K562 (cell line): ENCODE data around the gene SLC26A3. TPM values are rescaled to one million over a fixed set of nuclear protein-coding genes. Genes with fewer than 3 reads are reported as not detected.

ENCODE experiments used
- ATAC-seq: fragments of 200-7000 bp; cut with Tn5 transposase; 3 replicates; pipeline ENCODE4 v1.9.1; 2020; ENCODE audit warnings: moderate library complexity
- BruUV-seq: library from RNA; stranded (reverse); fragments of 400-500 nt; replicated peaks from 2 replicates; lab custom pipeline; 2021; lab: Mats Ljungman, UMichigan
- CTCF ChIA-PET: fragments of 300-600 bp; formaldehyde crosslinking; extraction: SDS; loops from one replicate; lab custom pipeline; 2021; ENCODE audit warnings: low intra/inter-chr PET ratio; lab: Yijun Ruan, JAX
- POLR2A ChIA-PET: fragments of 300-600, 350-650 bp; sonication (Branson Sonifier 250); formaldehyde crosslinking; extraction: SDS; loops from one replicate; lab custom pipeline; 2021; ENCODE audit warnings: antibody characterized with exemption, inconsistent platforms; lab: Yijun Ruan, JAX
- DNase-seq, 4 experiments: peaks; one replicate each; pipeline versions ENCODE4 v3.0.0 to v3.0.0-alpha.2; 2011 to 2018; ENCODE audit warnings: low spot score in 3 of 4, mixed read lengths in 3 of 4; ENCODE audit errors: extremely low read depth in 1 of 4
- FAIRE-seq: peaks from 2 replicates; lab custom pipeline; 2011; peaks lifted over from hg19 to GRCh38; lab: Jason Lieb, UNC
- H2AFZ ChIP-seq: 2 replicates; pipeline ENCODE4 v1.6.0; 2011; ENCODE audit warnings: low read depth, low read length, control low read depth, inconsistent platforms
- H3K27ac ChIP-seq: fragments of 200-600 bp; 3 replicates; pipeline ENCODE4 v1.8.0; 2011; ENCODE audit warnings: low read depth, mild to moderate bottlenecking, control low read depth, inconsistent platforms, low read length, moderate library complexity, mixed read lengths; ENCODE audit errors: extremely low read depth
- H3K27me3 ChIP-seq, 2 experiments: fragments of 300-600 bp in 1 of 2; 2 replicates in 1 of 2; 3 replicates in 1 of 2; pipeline versions ENCODE4 v1.6.0 to v1.8.0; 2011; ENCODE audit warnings: inconsistent platforms in 2 of 2, low read length in 2 of 2, mild to moderate bottlenecking in 1 of 2, mixed read lengths in 1 of 2, moderate library complexity in 1 of 2; ENCODE audit not compliant: control insufficient read depth in 2 of 2, insufficient read depth in 2 of 2
- H3K36me3 ChIP-seq: fragments of 300-600 bp; 3 replicates; pipeline ENCODE4 v1.8.0; 2011; ENCODE audit warnings: mild to moderate bottlenecking, low read length, inconsistent platforms; ENCODE audit not compliant: control insufficient read depth, insufficient read depth
- H3K4me1 ChIP-seq, 2 experiments: fragments of 200-600 bp in 1 of 2; replicated peaks in 1 of 2; 2 replicates in 1 of 2; 3 replicates in 1 of 2; pipeline versions ENCODE4 v1.5.1 to v1.8.0; 2011; ENCODE audit warnings: inconsistent platforms in 2 of 2, low read length in 2 of 2, mild to moderate bottlenecking in 1 of 2, mixed read lengths in 1 of 2, moderate library complexity in 1 of 2; ENCODE audit not compliant: control insufficient read depth in 2 of 2, insufficient read depth in 2 of 2
- H3K4me2 ChIP-seq: 2 replicates; pipeline ENCODE4 v1.6.1; 2011; ENCODE audit warnings: low read length, control low read depth, inconsistent platforms, mixed read lengths; ENCODE audit not compliant: insufficient read depth
- H3K4me3 ChIP-seq: fragments of 200-600 bp; sonication (generic), shearing (Covaris generic); 2 replicates; pipeline ENCODE4 v1.5.1; 2016; ENCODE audit warnings: control low read depth, inconsistent platforms
- H3K79me2 ChIP-seq: fragments of 200-600 bp; 3 replicates; pipeline ENCODE4 v1.8.0; 2011; ENCODE audit warnings: low read length, inconsistent platforms; ENCODE audit not compliant: control insufficient read depth, insufficient read depth
- H3K9ac ChIP-seq, 2 experiments: 2 replicates each; pipeline versions ENCODE4 v1.6.0 to v1.6.1; 2011; ENCODE audit warnings: low read depth in 2 of 2, low read length in 2 of 2, control low read depth in 1 of 2, inconsistent platforms in 1 of 2, mild to moderate bottlenecking in 1 of 2, mixed read lengths in 1 of 2; ENCODE audit not compliant: insufficient read depth in 1 of 2
- H3K9me1 ChIP-seq: one replicate; pipeline ENCODE4 v1.6.0; 2011; ENCODE audit warnings: inconsistent platforms, mild to moderate bottlenecking, low read length, moderate library complexity; ENCODE audit not compliant: control insufficient read depth, insufficient read depth
- H3K9me3 ChIP-seq: replicated peaks from 2 replicates; pipeline ENCODE4 v1.5.1; 2011; ENCODE audit warnings: low read depth, low read length, inconsistent platforms; ENCODE audit not compliant: control insufficient read depth, insufficient read depth
- H4K20me1 ChIP-seq: replicated peaks from 2 replicates; pipeline ENCODE4 v1.6.1; 2011; ENCODE audit warnings: low read length, inconsistent platforms, mixed read lengths; ENCODE audit not compliant: control insufficient read depth, insufficient read depth
- CBX8 ChIP-seq: fragments of 200-600 bp; sonication (generic); IDR thresholded peaks from 2 replicates; pipeline ENCODE4 v1.6.1; 2012; ENCODE audit warnings: borderline replicate concordance, mixed run types, low read depth, mild to moderate bottlenecking, moderate library complexity, mixed read lengths, low read length, control low read depth, inconsistent platforms; ENCODE audit not compliant: poor library complexity, severe bottlenecking; ENCODE audit errors: extremely low read depth
- NCOA2 ChIP-seq, 2 experiments: fragments of 450-650 bp; IDR thresholded peaks; 2 replicates each; pipeline ENCODE4 v1.6.1; 2018; ENCODE audit warnings: mild to moderate bottlenecking in 2 of 2, moderate library complexity in 1 of 2; ENCODE audit not compliant: partially characterized antibody in 2 of 2
- NELFE ChIP-seq: IDR thresholded peaks from 2 replicates; pipeline ENCODE4 v1.6.1; 2011; ENCODE audit warnings: mild to moderate bottlenecking; ENCODE audit not compliant: insufficient read depth, insufficient read length
- SP1 ChIP-seq: sonication (generic); formaldehyde crosslinking; IDR thresholded peaks from 2 replicates; pipeline ENCODE4 v1.8.1; 2022; ENCODE audit warnings: mild to moderate bottlenecking, missing genetic modification reagents
- ZBTB1 ChIP-seq: sonication (generic); formaldehyde crosslinking; IDR thresholded peaks from 2 replicates; pipeline ENCODE4 v1.8.1; 2023; ENCODE audit warnings: missing genetic modification reagents, low read depth, mild to moderate bottlenecking, borderline replicate concordance
- ZFP36 ChIP-seq: fragments of 150-350 bp; IDR thresholded peaks from 2 replicates; pipeline ENCODE4 v1.6.1; 2018; ENCODE audit warnings: low read length, low read depth; ENCODE audit not compliant: partially characterized antibody
- ZNF507 ChIP-seq: conservative IDR thresholded peaks from 2 replicates; pipeline ENCODE4 v1.6.1; 2017; ENCODE audit warnings: missing genetic modification characterization, missing compliant biosample characterization
- WGBS: fragments of 100-300 bp; shearing (Covaris generic); methylation state at CpG from one replicate; pipeline ENCODE4 v1.1.6; 2016; ENCODE audit warnings: low coverage, mixed read lengths; ENCODE audit not compliant: insufficient coverage; ENCODE audit errors: missing lambda C conversion rate; 5-methylcytosine and 5-hydroxymethylcytosine counted together
- in situ Hi-C: fragments of 300-500 bp; cut with MboI; formaldehyde crosslinking; loops from 4 replicates; pipeline ENCODE4 v1.15.0; 2018; ENCODE audit warnings: inconsistent platforms, mixed read lengths
- intact Hi-C: fragments of 100-400 bp; cut with micrococcal nuclease; formaldehyde crosslinking; loops from 2 replicates; pipeline ENCODE4 v1.14.2; 2022
- polyA plus RNA-seq, 8 experiments: library from polyadenylated mRNA; depleted of rRNA in 4 of 8; stranded (reverse) in 5 of 8; unstranded in 3 of 8; fragments of >200 nt; fragmentation: Nextera tagmentation in 2 of 8; fragmentation: Illumina TruSeq in 1 of 8; extraction: Ambion mirVana in 2 of 8; extraction: Trizol in 1 of 8; gene quantifications; 2 replicates each; pipeline versions ENCODE4 v1.2.1 to v1.2.3, GENCODE V29; 2011 to 2014; ENCODE audit warnings: inconsistent platforms in 1 of 8, missing spikeins in 1 of 8
- total RNA-seq, 7 experiments: library from RNA; depleted of rRNA in 6 of 7; stranded (reverse); fragments of >200 nt in 6 of 7; fragmentation: Illumina TruSeq in 2 of 7; extraction: Trizol in 2 of 7; gene quantifications; 2 replicates each; pipeline versions ENCODE4 v1.2.1 to v1.2.3, GENCODE V29; 2011 to 2021; ENCODE audit warnings: low replicate concordance in 1 of 7

Gene SLC26A3
- total and polyA plus RNA-seq, 9 of the 15 experiments (the other 6 are each of a cell fraction or from before 2014, with no cell fraction given): 0.86 TPM; not detected in 8

DNA sequence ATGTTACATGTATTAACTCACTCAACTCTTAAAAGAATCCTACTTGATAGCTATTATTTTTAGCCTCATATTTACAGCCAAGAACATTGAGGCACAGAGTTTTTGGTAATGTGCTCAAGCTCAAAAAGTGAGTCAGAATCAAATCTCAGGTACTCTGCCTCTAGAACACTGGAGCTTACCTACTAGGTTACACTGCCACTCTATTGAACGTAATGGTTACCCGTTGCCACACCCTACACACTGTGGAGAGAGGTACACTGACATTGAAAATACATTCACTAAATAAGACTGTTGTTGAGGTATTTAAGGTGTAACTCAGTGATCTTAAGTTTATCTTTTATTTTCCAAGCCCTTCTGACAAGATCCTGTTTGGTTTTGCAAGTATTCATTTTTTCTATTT lies 17.9 kb downstream of the SLC26A3 start:
- H3K9ac ChIP-seq: no peak overlapping the region
- intact Hi-C loops: no loop called here
- no peak overlapping the region for H3K27ac ChIP-seq
- TF ChIP-seq CBX8: peak; percentile 42
- TF ChIP-seq ZFP36: peak; percentile 6
- TF ChIP-seq ZNF507: no peak
- in situ Hi-C loops: no loop called here
- CTCF ChIA-PET: no interaction called here
- 8% methylated on average over 2 of the region's 2 CpGs for whole genome bisulfite sequencing
- peaks cover 24 to 39% of the 10 kb centered on the region in 2 experiments for H3K27me3 ChIP-seq
- FAIRE-seq (no peak), ATAC-seq (no peak), DNase-seq (no peak)
- H3K9me1 ChIP-seq: no peaks in the 10 kb centered on the region
- no peaks in the 10 kb centered on the region for H3K79me2 ChIP-seq
- H3K9me3 ChIP-seq: no peaks in the 10 kb centered on the region
- H3K36me3 ChIP-seq: no peaks in the 10 kb centered on the region
- no peak overlapping the region for H3K4me3 ChIP-seq
- POLR2A ChIA-PET: interaction anchor here (0.6 to 1.5 kb wide), 4 partner anchors 8 to 514 kb away, joined by 3 to 4 read pairs (median 3); no protein-coding TSS in a partner anchor
- H3K4me1 ChIP-seq: no peaks in the 10 kb centered on the region
- no peak overlapping the region for H2AFZ ChIP-seq
- BruUV-seq: no TSS peak
- H3K4me2 ChIP-seq: no peak overlapping the region
- H4K20me1 ChIP-seq: no peaks in the 10 kb centered on the region

DNA sequence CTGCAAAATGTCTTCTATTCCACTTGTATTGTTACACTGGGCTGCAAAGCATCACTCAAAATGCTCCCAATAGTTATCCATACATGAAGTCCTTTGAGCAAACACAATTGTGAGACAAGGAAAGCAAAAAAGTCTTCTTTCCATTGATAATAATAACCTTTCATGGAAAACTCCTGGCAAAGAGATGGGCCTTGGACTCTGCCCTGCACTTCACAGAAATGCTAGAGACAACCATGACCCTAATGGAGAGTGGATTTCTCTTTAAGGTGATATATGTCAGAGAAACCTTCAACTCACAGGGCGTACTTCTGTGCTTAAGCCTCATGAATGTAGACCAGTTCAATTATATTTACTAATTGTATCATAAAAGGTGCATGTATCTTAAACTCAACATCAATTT lies 19.4 kb downstream of the SLC26A3 start:
- in situ Hi-C loops: no loop called here
- Histone ChIP-seq H2AFZ (no peak overlapping the region), H3K27ac (no peak overlapping the region), H3K4me2 (no peak overlapping the region), H3K27me3 (peaks cover 16 to 34% of the 10 kb centered on the region in 2 experiments), H3K4me1 (no peaks in the 10 kb centered on the region), H4K20me1 (no peaks in the 10 kb centered on the region), H3K4me3 (no peak overlapping the region), H3K9ac (no peak overlapping the region), H3K9me1 (no peaks in the 10 kb centered on the region), H3K36me3 (no peaks in the 10 kb centered on the region), H3K79me2 (no peaks in the 10 kb centered on the region), H3K9me3 (no peaks in the 10 kb centered on the region)
- no peak for DNase-seq
- BruUV-seq: no TSS peak
- WGBS: 6% methylated on average over 1 of the region's 1 CpG
- no peak for FAIRE-seq
- POLR2A ChIA-PET: no interaction called here
- no peak for ATAC-seq
- intact Hi-C loops: no loop called here
- CTCF ChIA-PET: no interaction called here
- no peak for TF ChIP-seq SP1 (CRISPR knock-in tag)
- no peak for TF ChIP-seq NELFE
- no peak for TF ChIP-seq ZBTB1 (CRISPR knock-in tag)
- no peak for TF ChIP-seq NCOA2 (IDR thresholded peaks at IDR 0.05; ENCODE audit: partially characterized antibody in 2 of 2)
